Urothelium cell line (cell line): ENCODE data around the gene ADAMTS12.
A peak's percentile ranks its signal among the peaks of the same experiment; 100 is the strongest.

Source experiments
- DNase-seq: peaks from one replicate; pipeline ENCODE4 v3.0.0; 2011; ENCODE audit warnings: low spot score, mixed read lengths
- FAIRE-seq: peaks from 2 replicates; lab custom pipeline; 2011; peaks lifted over from hg19 to GRCh38; lab: Jason Lieb, UNC

ADAMTS12 gene

DNA sequence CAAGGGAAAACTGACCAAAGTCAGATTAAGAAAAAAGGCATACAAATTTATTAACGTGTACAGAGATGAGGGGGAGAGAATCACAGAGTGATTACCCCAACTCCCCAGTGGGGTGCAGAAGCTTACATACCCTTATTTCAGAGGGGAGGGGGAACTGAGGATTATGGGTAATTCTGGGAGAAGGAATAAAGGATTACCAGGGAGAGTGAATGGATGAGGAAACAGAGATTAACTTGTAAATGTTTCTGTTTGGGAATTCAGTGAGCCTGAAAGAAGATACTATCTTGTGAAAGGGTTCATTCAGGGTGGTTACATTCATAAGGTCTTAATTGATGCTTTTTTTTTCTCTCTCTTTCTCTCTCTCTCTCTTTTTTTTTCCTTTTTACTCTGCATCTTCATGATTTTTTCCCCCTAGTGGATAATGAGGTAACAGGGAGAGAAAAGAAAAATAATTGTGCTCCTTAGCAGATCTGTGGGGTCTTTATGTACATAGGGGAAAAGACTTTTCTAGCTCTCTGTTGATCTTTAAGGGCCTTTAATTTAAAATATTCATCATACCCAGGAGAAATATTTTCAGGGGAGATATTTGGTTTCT, 401.6 kb downstream of the ADAMTS12 start:
- no peak for FAIRE-seq
- no peak for DNase-seq

DNA sequence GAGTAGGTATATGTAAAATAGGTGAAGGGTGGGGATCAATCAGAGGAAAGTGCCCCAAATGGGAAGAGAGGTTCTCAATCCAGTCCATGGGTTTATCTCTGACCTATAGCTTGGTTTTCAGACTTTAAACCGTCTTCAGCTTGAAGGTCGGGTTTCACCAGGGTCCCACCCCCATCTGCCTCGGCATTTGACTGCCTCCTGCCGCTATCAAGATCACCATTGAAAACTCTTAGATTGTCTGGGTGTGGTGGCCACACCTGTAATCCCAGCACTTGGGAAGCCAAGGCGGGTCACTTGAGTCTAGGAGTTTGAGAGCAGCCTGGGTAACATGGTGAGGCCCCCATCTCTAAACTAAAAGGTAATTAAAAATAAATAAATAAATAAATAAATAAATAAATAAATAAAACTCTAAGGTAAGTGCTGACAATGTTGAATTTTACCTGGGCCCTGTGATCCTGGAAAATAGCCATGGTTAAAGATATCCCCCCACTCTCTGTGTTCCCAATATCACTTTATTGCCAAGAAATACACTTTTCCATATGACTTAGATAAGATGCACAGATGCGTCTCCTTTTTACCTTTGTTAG, 402.2 kb downstream of the ADAMTS12 start:
- FAIRE-seq (peak; percentile 27), DNase-seq (no peak)

DNA sequence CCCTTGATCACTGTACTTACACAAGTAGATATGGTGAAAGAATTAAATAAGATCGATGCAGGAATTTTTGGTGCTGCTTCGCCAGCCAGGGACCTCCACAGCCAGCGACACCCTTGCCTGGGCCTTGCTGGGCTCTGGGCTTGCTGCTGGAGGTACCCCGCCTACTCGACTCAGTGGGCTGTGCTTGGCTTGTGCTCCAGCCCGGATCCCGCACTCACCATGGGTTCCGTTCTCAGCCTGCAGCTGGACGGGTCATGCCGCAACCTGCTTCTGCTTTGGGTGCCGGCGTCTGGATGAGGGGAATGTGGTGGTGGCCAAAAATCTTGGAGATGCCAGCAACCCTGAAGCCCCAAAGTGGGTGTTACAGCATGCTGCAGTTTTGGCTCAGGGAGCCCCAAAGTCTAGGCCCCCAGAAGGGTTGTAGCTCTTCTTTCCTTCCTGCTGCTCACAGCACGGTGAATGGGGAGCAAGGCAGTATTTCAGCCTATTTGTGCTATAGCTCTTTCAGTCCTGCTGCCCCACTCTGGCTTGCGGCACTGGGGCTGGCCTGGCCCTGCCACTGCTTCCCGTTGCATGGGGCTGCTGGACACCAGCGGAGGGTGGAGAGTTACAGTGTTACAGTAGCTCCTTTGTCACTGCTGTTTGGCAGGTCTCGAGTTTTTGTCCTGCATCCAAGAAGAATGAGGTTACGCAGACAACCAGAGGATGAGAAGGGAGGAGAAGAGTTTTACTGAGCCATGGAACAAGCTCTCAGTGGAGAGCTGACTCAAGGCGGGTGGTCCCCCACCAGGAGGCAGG, 403.0 kb downstream of the ADAMTS12 start:
- DNase-seq = no peak
- no peak for FAIRE-seq

DNA sequence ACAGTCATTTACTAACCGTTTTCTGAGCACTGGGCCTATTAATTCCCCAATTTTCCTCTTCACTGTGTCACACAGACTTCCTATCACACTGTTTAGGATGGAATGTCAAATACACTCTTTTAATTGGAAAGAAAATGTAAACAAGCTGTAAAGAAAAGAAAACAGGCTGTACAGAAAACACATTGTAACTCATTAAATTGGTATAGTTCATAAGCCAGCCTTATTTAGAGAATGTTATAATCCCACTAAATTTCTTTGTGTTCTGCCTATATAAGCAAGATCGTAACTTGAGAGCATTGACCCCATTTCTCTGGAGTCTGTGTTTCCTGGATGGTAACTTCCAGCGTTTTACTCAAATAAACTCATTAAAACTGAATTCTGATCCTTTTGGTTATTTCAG, 404.6 kb downstream of the ADAMTS12 start:
- DNase-seq = no peak
- FAIRE-seq = no peak

DNA sequence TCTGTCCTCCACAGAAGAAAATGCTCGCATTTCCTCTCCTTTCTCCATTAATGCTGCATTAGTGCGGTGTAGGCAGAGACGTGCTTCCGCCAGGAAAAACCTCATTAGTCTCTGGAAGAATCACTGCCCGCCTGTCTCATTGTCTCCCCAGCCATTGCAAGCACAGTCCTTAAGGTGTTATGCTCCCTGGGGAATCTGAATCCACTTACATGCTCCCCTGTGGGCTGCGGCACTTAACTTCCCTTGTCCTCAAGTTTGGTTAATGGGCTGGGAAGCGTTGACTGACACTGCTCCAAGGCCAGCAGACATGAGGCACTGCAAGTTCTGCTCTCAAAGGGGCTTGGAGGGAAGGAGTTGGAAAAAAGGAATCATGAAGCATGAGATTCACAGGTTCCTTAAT, 409.5 kb downstream of the ADAMTS12 start:
- DNase-seq (no peak), FAIRE-seq (no peak)

DNA sequence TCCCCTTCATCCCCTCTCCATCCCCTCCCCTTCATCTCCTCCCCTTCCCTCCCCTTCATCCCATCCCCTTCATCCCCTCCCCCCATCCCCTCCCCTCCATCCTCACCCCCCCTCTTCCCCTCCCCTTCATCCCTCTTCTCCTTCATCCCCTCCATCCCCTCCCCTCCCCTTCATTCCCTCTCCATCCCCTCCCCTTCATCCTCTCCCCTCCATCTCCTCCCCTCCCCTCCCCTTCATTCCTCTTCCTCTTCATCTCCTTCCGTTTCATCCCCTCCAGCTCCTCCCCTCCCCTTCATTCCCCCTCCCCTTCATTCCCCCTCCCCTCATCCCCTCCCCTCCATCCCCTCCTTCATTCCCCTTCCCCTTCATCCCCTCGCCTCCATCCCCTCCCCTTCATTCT, 410.9 kb downstream of the ADAMTS12 start:
- FAIRE-seq (no peak), DNase-seq (no peak)

DNA sequence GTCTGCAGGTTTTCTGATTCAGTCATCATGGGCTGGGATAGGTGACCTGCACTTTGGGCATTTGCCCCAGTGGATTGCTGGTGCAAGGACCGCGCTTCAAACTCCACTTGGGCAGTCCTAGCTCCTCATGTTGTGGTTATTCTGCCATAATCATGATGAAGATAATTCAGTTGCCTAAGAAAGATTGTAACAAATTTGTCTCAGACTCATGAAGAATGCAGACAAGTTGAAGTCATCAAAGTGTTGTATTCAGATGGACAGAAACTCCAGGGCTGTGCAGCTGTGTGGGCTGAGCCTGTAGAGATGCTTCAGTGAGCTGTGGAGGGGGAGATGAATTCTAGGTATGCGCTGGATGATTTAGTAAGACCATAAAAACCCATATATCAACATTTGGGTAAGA, 412.5 kb downstream of the ADAMTS12 start:
- FAIRE-seq (no peak), DNase-seq (no peak)

DNA sequence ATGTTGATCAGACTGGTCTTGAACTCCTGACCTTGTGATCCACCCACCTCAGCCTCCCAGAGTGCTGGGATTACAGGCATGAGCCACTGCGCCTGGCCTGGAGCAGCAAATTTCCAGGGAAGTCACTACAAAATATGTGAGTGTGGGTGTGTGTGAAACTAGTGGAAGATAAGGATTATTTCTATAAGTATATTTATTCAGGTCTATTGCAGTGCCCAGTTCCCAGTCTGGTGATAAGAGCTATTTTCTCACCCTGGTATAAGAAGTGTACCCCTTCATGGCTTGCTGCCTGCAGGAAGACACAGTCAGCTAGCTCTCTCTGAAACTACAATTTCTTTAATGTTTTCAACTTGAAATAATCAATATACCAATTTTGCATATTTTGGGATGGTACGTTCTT, 414.0 kb downstream of the ADAMTS12 start:
- FAIRE-seq (no peak), DNase-seq (no peak)

DNA sequence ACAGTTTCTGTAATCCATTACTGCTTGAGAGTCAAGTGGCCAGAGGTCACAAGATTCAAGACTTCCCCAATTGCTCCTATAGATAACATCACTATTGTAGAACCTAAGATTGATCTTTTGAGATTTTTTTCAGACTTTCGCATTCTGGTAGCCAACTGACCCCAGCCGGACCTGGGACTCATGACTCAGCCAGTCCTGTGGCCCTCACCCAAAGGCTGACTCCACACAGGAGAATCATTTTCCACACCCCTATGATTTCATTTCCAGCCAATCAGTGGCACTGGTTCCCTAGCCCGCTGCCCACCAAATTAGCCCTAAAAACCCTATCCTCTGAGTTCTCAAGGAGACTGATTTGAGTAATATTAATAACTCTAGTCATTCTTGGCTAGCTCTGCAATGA, 414.8 kb downstream of the ADAMTS12 start:
- DNase-seq = no peak
- FAIRE-seq = no peak

DNA sequence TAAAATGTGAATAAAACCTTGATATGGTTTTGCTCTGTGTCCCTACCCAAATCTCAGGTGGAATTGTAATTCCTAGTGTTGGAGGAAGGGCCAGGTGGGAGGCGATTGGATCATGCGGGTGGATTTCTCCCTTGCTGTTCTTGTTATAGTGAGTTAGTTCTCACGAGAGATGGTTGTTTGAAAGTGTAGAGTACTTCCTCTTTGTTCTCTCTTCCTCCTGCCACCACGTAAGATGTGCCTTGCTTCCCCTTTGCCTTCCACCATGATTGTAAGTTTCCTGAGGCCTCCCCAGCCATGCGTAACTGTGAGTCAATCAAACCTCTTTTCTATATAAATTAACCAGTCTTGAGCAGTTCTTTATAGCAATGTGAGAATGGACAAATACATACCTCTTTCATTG, 416.1 kb downstream of the ADAMTS12 start:
- DNase-seq = no peak
- no peak for FAIRE-seq

DNA sequence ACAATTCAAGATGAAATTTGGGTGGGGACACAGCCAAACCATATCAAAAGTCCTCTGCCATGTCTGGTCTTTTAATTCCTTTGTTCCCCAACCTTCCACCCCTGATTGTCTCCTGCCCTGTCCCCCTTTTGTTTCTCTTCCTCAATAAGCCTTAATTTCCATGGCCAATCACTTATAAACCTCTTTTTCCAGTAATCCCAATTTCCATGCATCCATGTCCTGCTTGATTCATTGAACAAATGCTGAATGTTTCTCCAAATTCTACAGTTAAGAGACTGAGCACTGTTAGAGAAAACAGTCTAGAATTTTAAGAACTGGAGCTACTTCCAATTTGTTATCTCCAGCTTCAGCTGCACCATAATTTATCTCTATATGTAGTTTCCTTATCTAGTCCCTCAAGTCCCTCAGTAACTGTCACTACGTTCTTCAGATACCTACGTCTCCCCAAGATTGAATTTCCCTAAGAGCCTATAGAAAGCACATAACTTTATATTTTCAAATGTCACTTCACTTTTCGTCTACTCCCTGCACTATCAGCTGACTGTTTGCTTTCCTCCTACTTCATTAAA, 416.8 kb downstream of the ADAMTS12 start:
- FAIRE-seq (no peak), DNase-seq (no peak)

DNA sequence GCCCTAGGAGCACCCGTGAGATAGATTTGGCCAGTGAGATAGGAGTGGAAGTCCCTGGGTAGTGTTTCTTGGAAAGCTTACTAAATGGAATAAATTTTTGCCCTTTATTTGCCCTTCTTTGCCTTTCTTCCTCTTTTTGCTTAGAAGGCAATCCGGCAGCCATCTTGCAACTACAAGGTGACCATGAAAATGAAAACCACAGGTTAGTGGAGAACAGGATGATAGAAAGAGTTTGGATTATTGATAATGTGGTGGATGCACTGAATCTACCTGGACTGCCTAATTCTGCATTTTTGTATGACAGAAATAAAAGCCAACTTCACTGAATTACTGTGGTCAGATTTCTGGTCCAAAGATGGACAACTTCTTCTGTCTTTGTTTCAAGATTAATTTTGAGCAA, 417.8 kb downstream of the ADAMTS12 start:
- FAIRE-seq = no peak

More for the DNA sequence above, 417.8 kb downstream of the ADAMTS12 start:
- DNase-seq = no peak
